Neuronal stem cell (in vitro differentiated cells): Measurements from ENCODE around the gene MYO1E.

Experiments used
- DNase-seq: peaks from one replicate; pipeline ENCODE4 v3.0.0-alpha.2; 2013; ENCODE audit warnings: low spot score
- H2AFZ ChIP-seq: one replicate; pipeline ENCODE4 v1.6.1; 2013; ENCODE audit warnings: mild to moderate bottlenecking, low read length, inconsistent platforms
- H2AK5ac ChIP-seq: 2 replicates; pipeline ENCODE4 v1.6.1; 2013; ENCODE audit warnings: low read depth, mild to moderate bottlenecking, inconsistent platforms, low read length, moderate library complexity, mixed read lengths
- H2BK120ac ChIP-seq: 2 replicates; pipeline ENCODE4 v1.6.1; 2013; ENCODE audit warnings: low read depth, mild to moderate bottlenecking, inconsistent platforms, low read length, moderate library complexity, mixed read lengths
- H2BK12ac ChIP-seq: one replicate; pipeline ENCODE4 v1.6.1; 2013; ENCODE audit warnings: low read length, inconsistent platforms
- H2BK15ac ChIP-seq: 2 replicates; pipeline ENCODE4 v1.6.1; 2013; ENCODE audit warnings: mild to moderate bottlenecking, low read length, inconsistent platforms, mixed read lengths
- H2BK5ac ChIP-seq: one replicate; pipeline ENCODE4 v1.6.1; 2013; ENCODE audit warnings: inconsistent platforms, mild to moderate bottlenecking, low read length, moderate library complexity
- H3K14ac ChIP-seq: one replicate; pipeline ENCODE4 v1.6.1; 2013; ENCODE audit warnings: low read length, inconsistent platforms
- H3K18ac ChIP-seq: 2 replicates; pipeline ENCODE4 v1.6.1; 2013; ENCODE audit warnings: low read length, inconsistent platforms
- H3K23ac ChIP-seq: 2 replicates; pipeline ENCODE4 v1.6.1; 2013; ENCODE audit warnings: low read depth, mild to moderate bottlenecking, mixed read lengths, low read length, inconsistent platforms; ENCODE audit not compliant: poor library complexity
- H3K27ac ChIP-seq: replicated peaks from 3 replicates; pipeline ENCODE4 v1.5.1; 2013; ENCODE audit warnings: low read length, inconsistent platforms
- H3K27me3 ChIP-seq, 3 experiments: 2 replicates each; pipeline ENCODE4 v1.6.1; 2013; ENCODE audit warnings: low read length in 3 of 3, mild to moderate bottlenecking in 2 of 3, inconsistent platforms in 1 of 3, low read depth in 1 of 3, mixed read lengths in 1 of 3, moderate library complexity in 1 of 3; ENCODE audit not compliant: control insufficient read depth in 3 of 3, insufficient read depth in 3 of 3
- H3K36me3 ChIP-seq, 2 donors: replicated peaks in 1 of 2; 2 replicates each; pipeline ENCODE4 v1.6.1; 2013; ENCODE audit warnings: low read length in 2 of 2; ENCODE audit not compliant: control insufficient read depth in 2 of 2, insufficient read depth in 2 of 2
- H3K4ac ChIP-seq: 2 replicates; pipeline ENCODE4 v1.6.1; 2013; ENCODE audit warnings: inconsistent platforms, mild to moderate bottlenecking, low read length, moderate library complexity
- H3K4me1 ChIP-seq, 2 donors: 1 replicate in 1 of 2; 2 replicates in 1 of 2; pipeline ENCODE4 v1.6.1; 2013; ENCODE audit warnings: low read length in 2 of 2, low read depth in 1 of 2; ENCODE audit not compliant: control insufficient read depth in 2 of 2, insufficient read depth in 1 of 2
- H3K4me2 ChIP-seq: one replicate; pipeline ENCODE4 v1.6.1; 2013; ENCODE audit warnings: mild to moderate bottlenecking, low read length, inconsistent platforms; ENCODE audit not compliant: insufficient read depth, poor library complexity, severe bottlenecking
- H3K4me3 ChIP-seq, 2 donors: 2 replicates each; pipeline ENCODE4 v1.5.1; 2013; ENCODE audit warnings: low read length in 2 of 2, mild to moderate bottlenecking in 2 of 2, inconsistent platforms in 1 of 2, moderate library complexity in 1 of 2
- H3K79me1 ChIP-seq: one replicate; pipeline ENCODE4 v1.6.1; 2013; ENCODE audit warnings: low read depth, mild to moderate bottlenecking, inconsistent platforms, low read length, moderate library complexity
- H3K9ac ChIP-seq: one replicate; pipeline ENCODE4 v1.6.1; 2013; ENCODE audit warnings: mild to moderate bottlenecking, low read depth, low read length, inconsistent platforms; ENCODE audit not compliant: poor library complexity
- H3K9me3 ChIP-seq, 2 donors: replicated peaks in 1 of 2; 2 replicates each; pipeline versions ENCODE3 to v1.6.1; 2013; ENCODE audit warnings: low read length in 2 of 2, mild to moderate bottlenecking in 2 of 2, inconsistent platforms in 1 of 2, low read depth in 1 of 2, mixed read lengths in 1 of 2, moderate library complexity in 1 of 2; ENCODE audit not compliant: control insufficient read depth in 2 of 2, insufficient read depth in 1 of 2
- H4K8ac ChIP-seq: one replicate; pipeline ENCODE4 v1.6.1; 2013; ENCODE audit warnings: low read depth, mild to moderate bottlenecking, inconsistent platforms, low read length, moderate library complexity
- H4K91ac ChIP-seq: one replicate; pipeline ENCODE4 v1.6.1; 2013; ENCODE audit warnings: low read length, low read depth, mild to moderate bottlenecking, inconsistent platforms; ENCODE audit not compliant: poor library complexity
- WGBS, 2 donors: extraction: QIAGEN DNeasy Blood & Tissue Kit; methylation state at CpG; one replicate each; pipeline ENCODE4 v1.1.7; 2013; ENCODE audit warnings: missing lambda C conversion rate in 2 of 2, mixed read lengths in 1 of 2; ENCODE audit not compliant: insufficient read length in 2 of 2, insufficient replicate concordance in 1 of 2; ENCODE audit errors: extremely low coverage in 2 of 2; 5-methylcytosine and 5-hydroxymethylcytosine counted together

The MYO1E gene

GRCh38 chr15:59177317-59177660 lies 195.4 kb downstream of the MYO1E start:
- no peak overlapping the region for H3K27ac ChIP-seq
- no peak overlapping the region for H2BK12ac ChIP-seq
- no CpG with 5 or more reads among the region's 4 CpGs for WGBS, 2 donors
- no peak overlapping the region for H4K8ac ChIP-seq
- no peak overlapping the region for H3K9ac ChIP-seq
- no peaks in the 10 kb centered on the region for H3K79me1 ChIP-seq
- DNase-seq = no peak
- H3K27me3 ChIP-seq = no peaks in the 10 kb centered on the region
- H2BK120ac ChIP-seq = no peak overlapping the region
- no peak overlapping the region for H3K23ac ChIP-seq
- peaks cover 0 to 13% of the 10 kb centered on the region in 2 donors for H3K36me3 ChIP-seq
- no peak overlapping the region for H3K18ac ChIP-seq
- H2AK5ac ChIP-seq = no peak overlapping the region
- no peak overlapping the region for H3K4me2 ChIP-seq
- H2BK5ac ChIP-seq = no peak overlapping the region
- H3K9me3 ChIP-seq = peaks cover 1 to 8% of the 10 kb centered on the region in 2 donors
- H3K4me3 ChIP-seq = no peak overlapping the region
- H3K4ac ChIP-seq = no peak overlapping the region
- no peak overlapping the region for H3K14ac ChIP-seq
- H2BK15ac ChIP-seq = no peak overlapping the region
- peaks cover 0 to 2% of the 10 kb centered on the region in 2 donors for H3K4me1 ChIP-seq
- no peak overlapping the region for H2AFZ ChIP-seq
- no peak overlapping the region for H4K91ac ChIP-seq

GRCh38 chr15:59176653-59177316 lies 195.9 kb downstream of the MYO1E start:
- Histone ChIP-seq H3K18ac (no peak overlapping the region), H2BK15ac (no peak overlapping the region), H3K9ac (no peak overlapping the region), H2BK120ac (no peak overlapping the region), H4K91ac (no peak overlapping the region), H3K36me3 (peaks cover 0 to 14% of the 10 kb centered on the region in 2 donors), H3K4me1 (peaks cover 0 to 2% of the 10 kb centered on the region in 2 donors), H3K23ac (no peak overlapping the region), H3K4ac (no peak overlapping the region), H3K79me1 (no peaks in the 10 kb centered on the region), H2AFZ (no peak overlapping the region), H2AK5ac (no peak overlapping the region), H4K8ac (no peak overlapping the region), H3K9me3 (peaks cover 1 to 4% of the 10 kb centered on the region in 2 donors), H3K4me3 (no peak overlapping the region), H3K14ac (no peak overlapping the region), H2BK12ac (no peak overlapping the region), H3K27me3 (no peaks in the 10 kb centered on the region), H3K27ac (no peak overlapping the region), H2BK5ac (no peak overlapping the region), H3K4me2 (no peak overlapping the region)
- DNase-seq = no peak
- no CpG with 5 or more reads among the region's 9 CpGs for WGBS, 2 donors

GRCh38 chr15:59174835-59175831 lies 197.5 kb downstream of the MYO1E start:
- DNase-seq = peak; percentile 45
- no peak overlapping the region for H3K4me3 ChIP-seq
- H2AK5ac ChIP-seq = no peak overlapping the region
- no peak overlapping the region for H3K4me2 ChIP-seq
- H2BK12ac ChIP-seq = no peak overlapping the region
- H3K9me3 ChIP-seq = no peaks in the 10 kb centered on the region
- H4K91ac ChIP-seq = no peak overlapping the region
- WGBS, 2 donors = no CpG with 5 or more reads among the region's 10 CpGs
- no peak overlapping the region for H2BK120ac ChIP-seq
- no peaks in the 10 kb centered on the region for H3K79me1 ChIP-seq
- H2BK15ac ChIP-seq = no peak overlapping the region
- H2BK5ac ChIP-seq = no peak overlapping the region
- H3K27me3 ChIP-seq = no peaks in the 10 kb centered on the region
- no peak overlapping the region for H3K14ac ChIP-seq
- peaks cover 6 to 25% of the 10 kb centered on the region in 2 donors for H3K36me3 ChIP-seq
- no peak overlapping the region for H3K4ac ChIP-seq
- H3K18ac ChIP-seq = no peak overlapping the region
- H3K23ac ChIP-seq = no peak overlapping the region
- H3K27ac ChIP-seq = no peak overlapping the region
- peak overlapping the region; percentile 41 for H2AFZ ChIP-seq
- peaks cover 4% of the 10 kb centered on the region in 2 donors for H3K4me1 ChIP-seq
- no peak overlapping the region for H4K8ac ChIP-seq
- no peak overlapping the region for H3K9ac ChIP-seq
